Measurements from ENCODE around the gene EPHA4. TPM values are rescaled to one million over a fixed set of nuclear protein-coding genes. Genes with fewer than 3 reads are reported as not detected.

EPHA4 gene
- polyA plus RNA-seq, 1 donor, result 4.9 TPM

DNA sequence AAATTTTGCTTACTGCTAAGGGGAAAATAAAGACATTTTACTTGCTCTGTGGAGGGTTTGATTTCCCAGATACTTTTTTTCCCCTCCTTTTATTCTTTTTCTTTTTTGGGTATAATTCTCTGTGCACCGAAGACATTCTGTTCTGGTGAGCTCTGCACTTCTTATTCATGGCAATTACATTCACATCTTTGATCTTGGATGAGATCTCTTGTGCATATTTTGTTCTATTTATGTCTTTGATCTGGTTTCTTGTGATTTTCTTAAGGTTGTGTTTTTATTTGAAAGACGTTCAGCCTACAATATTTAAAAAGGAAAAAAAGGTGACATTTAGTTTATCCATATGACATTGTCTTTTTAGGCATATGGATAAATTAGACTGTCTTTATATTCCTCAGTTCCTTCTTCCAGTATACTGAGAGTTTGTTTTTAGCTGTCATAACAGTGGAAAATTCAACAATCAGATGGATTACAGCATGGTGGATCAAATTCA, 33.7 kb upstream of the EPHA4 start:
- 84% methylated on average over 2 of the region's 2 CpGs for WGBS (ENCODE audit: insufficient coverage, low lambda C conversion rate)
- no peak for DNase-seq
- Histone ChIP-seq H3K36me3 (ENCODE audit: control insufficient read depth, insufficient read depth, low read length) (no peaks in the 10 kb centered on the region), H3K27me3 (ENCODE audit: control insufficient read depth, insufficient read depth, low read length) (no peaks in the 10 kb centered on the region), H3K4me1 (ENCODE audit: control insufficient read depth, insufficient read depth, low read length) (no peaks in the 10 kb centered on the region), H3K4me3 (ENCODE audit: low read length) (no peak overlapping the region), H3K9me3 (ENCODE audit: control insufficient read depth, low read depth, low read length) (no peaks in the 10 kb centered on the region), H3K27ac (ENCODE audit: low read length) (no peak overlapping the region)

DNA sequence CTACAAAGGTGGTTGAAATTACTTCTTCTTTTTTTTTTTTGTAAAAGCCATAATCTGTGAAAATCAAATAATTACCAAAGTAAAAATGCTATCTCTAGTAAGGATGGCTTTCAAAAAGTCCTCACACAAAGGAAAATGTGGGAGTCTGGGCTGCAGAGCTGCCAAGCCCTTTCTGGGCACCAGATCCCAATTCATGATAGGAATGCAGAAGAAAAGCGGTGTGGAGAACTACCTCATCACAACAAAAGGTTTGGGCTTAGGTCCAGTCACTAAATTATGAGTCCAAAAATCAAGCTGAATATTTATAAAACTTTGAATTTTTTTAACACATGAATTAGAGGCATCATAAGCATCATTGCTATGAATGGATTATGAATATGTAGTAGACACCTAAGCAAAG, 30.8 kb upstream of the EPHA4 start:
- H3K36me3 ChIP-seq (ENCODE audit: control insufficient read depth, insufficient read depth, low read length), result no peaks in the 10 kb centered on the region
- no peak overlapping the region for H3K27ac ChIP-seq (ENCODE audit: low read length)
- DNase-seq, result no peak
- H3K27me3 ChIP-seq (ENCODE audit: control insufficient read depth, insufficient read depth, low read length), result no peaks in the 10 kb centered on the region
- no peaks in the 10 kb centered on the region for H3K9me3 ChIP-seq (ENCODE audit: control insufficient read depth, low read depth, low read length)
- H3K4me1 ChIP-seq (ENCODE audit: control insufficient read depth, insufficient read depth, low read length), result no peaks in the 10 kb centered on the region
- WGBS (ENCODE audit: insufficient coverage, low lambda C conversion rate), result no CpG with 5 or more reads among the region's 1 CpG
- no peak overlapping the region for H3K4me3 ChIP-seq (ENCODE audit: low read length)

DNA sequence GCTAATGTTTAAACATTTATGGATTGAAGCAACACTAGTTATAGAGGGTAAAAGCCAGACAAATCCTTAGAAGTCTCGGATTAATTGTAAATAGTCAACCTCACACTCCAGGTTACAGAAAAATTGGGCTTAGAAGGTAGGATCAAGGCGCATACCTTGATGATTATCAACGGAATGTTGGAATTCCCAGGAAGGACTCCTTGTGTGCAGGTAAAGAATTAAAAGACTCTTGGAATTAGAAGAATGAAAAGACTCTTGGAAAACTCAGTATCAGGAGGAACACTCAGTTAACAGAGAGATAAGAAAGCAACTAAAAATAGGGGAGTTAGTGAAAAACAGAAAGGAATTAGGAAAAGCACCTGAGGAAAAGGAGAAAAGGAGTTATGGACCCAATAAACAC, 29.3 kb upstream of the EPHA4 start:
- H3K4me1 ChIP-seq (ENCODE audit: control insufficient read depth, insufficient read depth, low read length), result no peaks in the 10 kb centered on the region
- 42% methylated on average over 2 of the region's 3 CpGs for WGBS (ENCODE audit: insufficient coverage, low lambda C conversion rate)
- no peak overlapping the region for H3K4me3 ChIP-seq (ENCODE audit: low read length)
- no peaks in the 10 kb centered on the region for H3K9me3 ChIP-seq (ENCODE audit: control insufficient read depth, low read depth, low read length)
- no peaks in the 10 kb centered on the region for H3K27me3 ChIP-seq (ENCODE audit: control insufficient read depth, insufficient read depth, low read length)
- DNase-seq, result no peak
- no peaks in the 10 kb centered on the region for H3K36me3 ChIP-seq (ENCODE audit: control insufficient read depth, insufficient read depth, low read length)
- no peak overlapping the region for H3K27ac ChIP-seq (ENCODE audit: low read length)

DNA sequence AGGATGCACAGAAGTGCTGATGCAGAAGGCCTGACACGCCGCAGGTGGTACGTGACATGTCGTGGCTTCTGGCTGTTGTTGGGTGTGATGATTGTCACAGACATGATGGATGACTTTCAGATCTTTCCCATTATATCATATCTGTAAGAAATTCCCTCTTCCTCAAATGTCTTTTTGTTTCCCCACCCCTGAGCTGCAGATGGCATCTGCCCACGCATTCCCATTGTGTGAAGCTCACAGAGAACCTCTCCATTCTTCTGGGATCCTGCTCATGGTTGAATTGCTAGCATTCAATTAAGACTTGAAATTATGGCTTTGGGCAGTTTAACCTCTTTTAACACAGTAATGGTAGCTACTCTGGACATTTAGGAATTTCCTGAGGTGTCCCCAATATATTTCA, 28.3 kb upstream of the EPHA4 start:
- no peak overlapping the region for H3K4me3 ChIP-seq (ENCODE audit: low read length)
- H3K4me1 ChIP-seq (ENCODE audit: control insufficient read depth, insufficient read depth, low read length), result no peaks in the 10 kb centered on the region
- WGBS (ENCODE audit: insufficient coverage, low lambda C conversion rate), result no CpG with 5 or more reads among the region's 5 CpGs
- no peak for DNase-seq
- no peaks in the 10 kb centered on the region for H3K27me3 ChIP-seq (ENCODE audit: control insufficient read depth, insufficient read depth, low read length)
- no peaks in the 10 kb centered on the region for H3K9me3 ChIP-seq (ENCODE audit: control insufficient read depth, low read depth, low read length)
- no peak overlapping the region for H3K27ac ChIP-seq (ENCODE audit: low read length)
- no peaks in the 10 kb centered on the region for H3K36me3 ChIP-seq (ENCODE audit: control insufficient read depth, insufficient read depth, low read length)

DNA sequence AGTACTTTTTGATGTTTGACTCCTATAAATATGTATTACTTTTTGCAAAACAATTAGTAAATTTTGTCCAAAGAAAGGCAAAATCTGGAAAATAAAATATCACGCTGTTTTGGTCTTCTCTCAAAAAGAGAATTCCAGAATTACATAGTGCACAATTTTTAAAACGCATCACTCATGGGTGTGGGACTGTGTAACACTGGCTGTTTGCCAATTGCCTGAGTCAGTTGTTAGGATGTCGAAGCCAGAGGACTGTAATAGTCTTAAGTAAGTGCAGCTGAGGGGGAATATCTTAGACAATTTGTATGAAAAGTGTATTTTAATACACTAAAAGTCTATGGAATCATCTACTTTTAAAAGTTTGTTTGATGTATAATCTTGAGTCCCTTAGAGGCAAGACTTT, 24.1 kb upstream of the EPHA4 start:
- WGBS (ENCODE audit: insufficient coverage, low lambda C conversion rate), result no CpG with 5 or more reads among the region's 3 CpGs
- Histone ChIP-seq H3K27me3 (ENCODE audit: control insufficient read depth, insufficient read depth, low read length) (no peaks in the 10 kb centered on the region), H3K4me1 (ENCODE audit: control insufficient read depth, insufficient read depth, low read length) (no peaks in the 10 kb centered on the region), H3K27ac (ENCODE audit: low read length) (no peak overlapping the region), H3K4me3 (ENCODE audit: low read length) (no peak overlapping the region), H3K36me3 (ENCODE audit: control insufficient read depth, insufficient read depth, low read length) (no peaks in the 10 kb centered on the region), H3K9me3 (ENCODE audit: control insufficient read depth, low read depth, low read length) (no peaks in the 10 kb centered on the region)
- DNase-seq, result no peak

DNA sequence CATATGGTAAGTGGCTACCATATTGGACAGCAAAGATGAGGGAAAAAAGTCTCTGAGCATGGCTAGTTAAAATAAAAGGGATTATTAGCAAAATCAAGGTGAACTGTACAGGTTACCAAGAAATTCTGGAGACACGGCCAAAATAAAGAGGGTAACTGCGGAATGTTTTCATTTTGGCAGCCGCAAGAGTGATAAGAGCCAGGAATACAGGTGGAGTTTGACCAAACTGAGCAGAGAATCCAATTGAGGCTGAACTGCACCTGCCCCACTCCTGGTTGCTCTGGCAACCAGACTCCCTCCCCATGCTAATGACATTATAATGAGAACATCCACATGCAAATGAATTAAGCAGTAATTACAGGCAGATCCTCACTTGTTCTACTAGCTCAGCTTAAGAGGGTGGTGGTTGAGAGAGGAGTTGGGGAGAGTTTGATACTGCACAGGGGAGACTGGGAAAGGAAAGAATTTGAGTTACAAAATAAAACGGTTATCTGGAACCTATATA, 18.8 kb upstream of the EPHA4 start:
- H3K4me1 ChIP-seq (ENCODE audit: control insufficient read depth, insufficient read depth, low read length), result no peaks in the 10 kb centered on the region
- H3K36me3 ChIP-seq (ENCODE audit: control insufficient read depth, insufficient read depth, low read length), result no peaks in the 10 kb centered on the region
- H3K4me3 ChIP-seq (ENCODE audit: low read length), result no peak overlapping the region
- no peak for DNase-seq
- no peaks in the 10 kb centered on the region for H3K9me3 ChIP-seq (ENCODE audit: control insufficient read depth, low read depth, low read length)
- 68% methylated on average over 4 of the region's 4 CpGs for WGBS (ENCODE audit: insufficient coverage, low lambda C conversion rate)
- no peaks in the 10 kb centered on the region for H3K27me3 ChIP-seq (ENCODE audit: control insufficient read depth, insufficient read depth, low read length)
- no peak overlapping the region for H3K27ac ChIP-seq (ENCODE audit: low read length)

DNA sequence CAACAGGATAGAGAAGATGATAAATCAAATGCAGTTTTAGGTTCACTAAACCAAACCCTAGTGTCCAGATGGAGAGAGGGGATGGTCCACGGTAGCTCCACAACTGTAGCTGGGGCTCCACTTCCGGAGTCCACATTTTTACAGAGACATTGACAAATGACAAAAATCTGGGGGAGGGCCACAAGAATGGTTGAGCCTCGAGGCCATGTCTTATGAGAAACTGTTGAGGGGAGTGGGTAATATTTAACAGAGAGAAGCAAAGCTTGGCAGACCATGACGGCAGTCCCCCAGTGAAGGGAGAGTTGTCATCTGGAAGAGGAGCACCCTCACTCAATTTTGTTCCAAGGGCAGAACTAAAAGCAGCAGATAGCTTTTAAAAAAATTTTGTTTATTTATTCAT, 17.6 kb upstream of the EPHA4 start:
- Histone ChIP-seq H3K4me1 (ENCODE audit: control insufficient read depth, insufficient read depth, low read length) (no peaks in the 10 kb centered on the region), H3K36me3 (ENCODE audit: control insufficient read depth, insufficient read depth, low read length) (no peaks in the 10 kb centered on the region), H3K27ac (ENCODE audit: low read length) (no peak overlapping the region), H3K4me3 (ENCODE audit: low read length) (no peak overlapping the region), H3K27me3 (ENCODE audit: control insufficient read depth, insufficient read depth, low read length) (peaks cover 2% of the 10 kb centered on the region), H3K9me3 (ENCODE audit: control insufficient read depth, low read depth, low read length) (no peaks in the 10 kb centered on the region)
- WGBS (ENCODE audit: insufficient coverage, low lambda C conversion rate), result 100% methylated on average over 1 of the region's 4 CpGs
- DNase-seq, result no peak

DNA sequence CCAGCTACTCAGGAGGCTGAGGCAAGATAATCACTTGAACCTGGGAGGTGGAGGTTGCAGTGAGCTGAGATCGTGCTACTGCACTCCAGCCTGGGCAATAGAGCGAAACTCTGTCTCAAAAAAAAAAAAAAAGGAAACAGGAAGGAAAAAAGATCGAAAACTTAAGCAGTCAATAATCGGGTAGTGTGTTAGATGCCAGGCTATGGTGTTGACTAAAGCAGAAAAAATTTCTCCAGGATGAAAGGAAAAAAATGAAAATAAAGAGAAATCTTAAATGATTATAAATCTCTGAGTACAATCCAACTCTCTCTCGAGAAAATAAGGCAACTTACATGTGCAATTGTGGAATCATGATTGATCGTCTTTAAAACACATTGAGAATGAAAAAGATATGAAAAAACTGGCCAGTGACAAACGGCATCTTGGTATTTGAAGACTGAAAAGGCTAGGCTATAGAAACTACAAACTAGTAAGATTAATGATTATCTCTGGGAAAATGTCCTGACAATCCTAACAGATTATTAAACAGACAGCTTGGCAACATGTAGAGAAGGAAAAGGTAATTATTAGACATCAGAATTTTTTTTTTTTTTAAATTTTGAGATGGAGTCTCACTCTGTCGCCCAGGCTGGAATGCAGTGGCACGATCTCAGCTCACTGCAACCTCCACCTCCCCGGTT, 16.3 kb upstream of the EPHA4 start:
- WGBS (ENCODE audit: insufficient coverage, low lambda C conversion rate), result 88% methylated on average over 3 of the region's 10 CpGs
- H3K27ac ChIP-seq (ENCODE audit: low read length), result no peak overlapping the region
- peaks cover 2% of the 10 kb centered on the region for H3K27me3 ChIP-seq (ENCODE audit: control insufficient read depth, insufficient read depth, low read length)

DNA sequence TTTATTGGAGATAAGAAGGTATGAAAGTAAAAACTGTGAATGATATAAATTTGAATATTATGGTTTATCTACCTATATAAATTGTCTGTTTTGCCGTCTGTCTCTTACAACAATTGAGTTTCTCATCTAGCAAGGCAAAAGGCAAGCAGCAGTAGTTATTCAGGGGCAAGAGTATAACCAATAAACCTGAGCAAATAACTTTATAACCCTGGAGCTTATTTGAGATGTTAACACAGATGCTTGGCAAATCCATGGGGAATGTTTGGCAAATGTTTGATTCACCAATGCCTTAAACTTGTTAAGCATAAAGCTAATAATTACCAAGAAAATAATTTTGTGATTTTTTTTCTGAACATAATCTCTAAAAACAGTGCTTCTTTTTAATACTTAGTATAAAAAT, 9.9 kb upstream of the EPHA4 start:
- WGBS (ENCODE audit: insufficient coverage, low lambda C conversion rate), result no CpG with 5 or more reads among the region's 1 CpG
- H3K9me3 ChIP-seq (ENCODE audit: control insufficient read depth, low read depth, low read length), result no peaks in the 10 kb centered on the region
- DNase-seq, result no peak

More for the DNA sequence above, 16.3 kb upstream of the EPHA4 start:
- Histone ChIP-seq H3K4me3 (ENCODE audit: low read length) (no peak overlapping the region), H3K36me3 (ENCODE audit: control insufficient read depth, insufficient read depth, low read length) (no peaks in the 10 kb centered on the region), H3K9me3 (ENCODE audit: control insufficient read depth, low read depth, low read length) (no peaks in the 10 kb centered on the region), H3K4me1 (ENCODE audit: control insufficient read depth, insufficient read depth, low read length) (no peaks in the 10 kb centered on the region)
- no peak for DNase-seq

DNA sequence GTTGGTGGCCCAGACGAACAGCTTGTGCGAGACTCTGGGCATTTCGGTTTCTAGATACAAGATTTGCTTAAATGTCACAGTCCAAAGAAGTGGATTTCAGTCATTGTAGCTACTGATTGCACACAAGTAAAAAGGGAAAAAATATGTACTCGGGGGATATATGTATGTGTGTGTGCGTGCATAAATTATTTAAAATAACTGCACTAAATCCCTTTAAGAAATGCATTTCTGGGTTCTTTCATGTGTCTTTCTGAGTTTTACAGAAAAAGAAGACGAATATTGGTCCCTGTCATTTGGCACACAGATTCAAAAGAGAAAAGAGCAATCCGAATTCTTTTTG, 2.1 kb upstream of the EPHA4 start:
- no peak overlapping the region for H3K27ac ChIP-seq (ENCODE audit: low read length)
- H3K4me3 ChIP-seq (ENCODE audit: low read length), result peak overlapping the region; percentile 48
- no peaks in the 10 kb centered on the region for H3K36me3 ChIP-seq (ENCODE audit: control insufficient read depth, insufficient read depth, low read length)
- no peak for DNase-seq
- peaks cover 4% of the 10 kb centered on the region for H3K9me3 ChIP-seq (ENCODE audit: control insufficient read depth, low read depth, low read length)
- H3K27me3 ChIP-seq (ENCODE audit: control insufficient read depth, insufficient read depth, low read length), result peaks cover 37% of the 10 kb centered on the region
- H3K4me1 ChIP-seq (ENCODE audit: control insufficient read depth, insufficient read depth, low read length), result peaks cover 8% of the 10 kb centered on the region
- 47% methylated on average over 3 of the region's 7 CpGs for WGBS (ENCODE audit: insufficient coverage, low lambda C conversion rate)

More for the DNA sequence above, 9.9 kb upstream of the EPHA4 start:
- H3K27ac ChIP-seq (ENCODE audit: low read length), result no peak overlapping the region
- peaks cover 3% of the 10 kb centered on the region for H3K27me3 ChIP-seq (ENCODE audit: control insufficient read depth, insufficient read depth, low read length)
- H3K36me3 ChIP-seq (ENCODE audit: control insufficient read depth, insufficient read depth, low read length), result no peaks in the 10 kb centered on the region
- no peak overlapping the region for H3K4me3 ChIP-seq (ENCODE audit: low read length)
- H3K4me1 ChIP-seq (ENCODE audit: control insufficient read depth, insufficient read depth, low read length), result no peaks in the 10 kb centered on the region
